H1 (cell line): ENCODE data around the gene OASL. TPM values are rescaled to one million over a fixed set of nuclear protein-coding genes. Genes with fewer than 3 reads are reported as not detected.

Source experiments
- CTCF ChIA-PET: fragments of 300-600 bp; sonication (Branson Sonifier 250); formaldehyde crosslinking; loops from one replicate; lab custom pipeline; 2021; ENCODE audit not compliant: partially characterized antibody; lab: Charles Lee
- POLR2A ChIA-PET: fragments of 300-600 bp; sonication (Branson Sonifier 250); formaldehyde crosslinking; loops from one replicate; lab custom pipeline; 2021; ENCODE audit warnings: inconsistent platforms; ENCODE audit not compliant: partially characterized antibody; lab: Charles Lee
- DNase-seq, 2 experiments: peaks; one replicate each; pipeline versions ENCODE4 v3.0.0 to v3.0.0-alpha.2; 2010 to 2022; ENCODE audit warnings: low spot score in 2 of 2, low read depth in 1 of 2, mixed read lengths in 1 of 2
- FAIRE-seq: peaks from 2 replicates; lab custom pipeline; 2011; peaks lifted over from hg19 to GRCh38; lab: Jason Lieb, UNC
- H2AFZ ChIP-seq: 2 replicates; pipeline ENCODE4 v1.8.1; 2012; ENCODE audit warnings: low read length, inconsistent platforms
- H2AK5ac ChIP-seq: 2 replicates; pipeline ENCODE4 v1.6.1; 2013; ENCODE audit warnings: low read depth, low read length
- H2BK120ac ChIP-seq: replicated peaks from 2 replicates; pipeline ENCODE3; 2013; ENCODE audit warnings: low read depth, low read length, inconsistent platforms
- H2BK12ac ChIP-seq: 2 replicates; pipeline ENCODE4 v1.6.1; 2013; ENCODE audit warnings: low read depth, low read length
- H2BK15ac ChIP-seq: 2 replicates; pipeline ENCODE4 v1.6.1; 2013; ENCODE audit warnings: low read length
- H2BK20ac ChIP-seq: 2 replicates; pipeline ENCODE4 v1.6.1; 2013; ENCODE audit warnings: low read length
- H2BK5ac ChIP-seq: 2 replicates; pipeline ENCODE4 v1.6.1; 2013; ENCODE audit warnings: low read depth, low read length
- H3K14ac ChIP-seq: 2 replicates; pipeline ENCODE4 v1.6.1; 2013; ENCODE audit warnings: inconsistent platforms; ENCODE audit not compliant: insufficient read length
- H3K18ac ChIP-seq: 2 replicates; pipeline ENCODE4 v1.6.1; 2013; ENCODE audit warnings: low read length; ENCODE audit errors: extremely low read depth
- H3K23ac ChIP-seq: 2 replicates; pipeline ENCODE4 v1.6.1; 2013; ENCODE audit warnings: inconsistent platforms; ENCODE audit not compliant: insufficient read length
- H3K23me2 ChIP-seq: 2 replicates; pipeline ENCODE4 v1.6.1; 2013; ENCODE audit warnings: low read depth, low read length
- H3K27ac ChIP-seq: 2 replicates; pipeline ENCODE4 v1.6.1; 2011; ENCODE audit warnings: low read depth, low read length, inconsistent platforms
- H3K27me3 ChIP-seq, 4 experiments: replicated peaks in 1 of 4; 1 replicate in 1 of 4; 2 replicates in 3 of 4; pipeline versions ENCODE4 v1.6.1 to v1.8.1; 2011 to 2013; ENCODE audit warnings: low read length in 3 of 4, mild to moderate bottlenecking in 3 of 4, inconsistent platforms in 2 of 4, mixed read lengths in 2 of 4, moderate library complexity in 1 of 4; ENCODE audit not compliant: control insufficient read depth in 3 of 4, insufficient read depth in 3 of 4; ENCODE audit errors: extremely low read depth in 1 of 4
- H3K36me3 ChIP-seq, 4 experiments: 2 replicates each; pipeline versions ENCODE4 v1.6.1 to v1.8.1; 2011 to 2013; ENCODE audit warnings: mild to moderate bottlenecking in 4 of 4, low read length in 3 of 4, moderate library complexity in 2 of 4, control low read depth in 1 of 4, inconsistent platforms in 1 of 4; ENCODE audit not compliant: insufficient read depth in 4 of 4, control insufficient read depth in 2 of 4
- H3K4ac ChIP-seq: replicated peaks from 2 replicates; pipeline ENCODE3; 2013; ENCODE audit warnings: low read length, low read depth, mixed read lengths, inconsistent platforms; ENCODE audit not compliant: insufficient read length
- H3K4me1 ChIP-seq, 4 experiments: replicated peaks in 1 of 4; 1 replicate in 1 of 4; 2 replicates in 3 of 4; pipeline versions ENCODE4 v1.6.1 to v1.8.1; 2011 to 2013; ENCODE audit warnings: low read length in 3 of 4, inconsistent platforms in 2 of 4, mixed read lengths in 1 of 4; ENCODE audit not compliant: insufficient read depth in 4 of 4, control insufficient read depth in 3 of 4
- H3K4me2 ChIP-seq, 2 experiments: 2 replicates each; pipeline versions ENCODE4 v1.6.1 to v1.8.1; 2011 to 2013; ENCODE audit warnings: low read depth in 2 of 2, low read length in 2 of 2, control low read depth in 1 of 2, inconsistent platforms in 1 of 2, mild to moderate bottlenecking in 1 of 2; ENCODE audit not compliant: insufficient read depth in 1 of 2
- H3K4me3 ChIP-seq, 4 experiments: fragments of 200-600, 300-600 bp in 1 of 4; sonication (generic), shearing (Covaris generic), sonication (Bioruptor Twin) in 1 of 4; 2 replicates each; pipeline versions ENCODE4 v1.5.1 to v1.8.1; 2011 to 2016; ENCODE audit warnings: low read length in 4 of 4, low read depth in 3 of 4, control low read depth in 2 of 4, inconsistent platforms in 2 of 4, mild to moderate bottlenecking in 2 of 4, mixed read lengths in 1 of 4, moderate library complexity in 1 of 4; ENCODE audit not compliant: insufficient read depth in 2 of 4; ENCODE audit errors: extremely low read depth in 1 of 4
- H3K56ac ChIP-seq: replicated peaks from 2 replicates; pipeline ENCODE3; 2013; ENCODE audit warnings: low read depth, mild to moderate bottlenecking, mixed read lengths, low read length, inconsistent platforms; ENCODE audit not compliant: insufficient read length
- H3K79me1 ChIP-seq: 2 replicates; pipeline ENCODE4 v1.6.1; 2013; ENCODE audit warnings: low read depth, low read length, control low read depth
- H3K79me2 ChIP-seq, 2 experiments: 2 replicates each; pipeline versions ENCODE4 v1.6.1 to v1.8.1; 2012 to 2013; ENCODE audit warnings: low read length in 2 of 2, mild to moderate bottlenecking in 2 of 2, inconsistent platforms in 1 of 2; ENCODE audit not compliant: insufficient read depth in 2 of 2, control insufficient read depth in 1 of 2
- H3K9ac ChIP-seq, 4 experiments: replicated peaks in 1 of 4; 1 replicate in 1 of 4; 2 replicates in 3 of 4; pipeline versions ENCODE4 v1.6.1 to v1.8.1; 2011 to 2013; ENCODE audit warnings: low read depth in 3 of 4, low read length in 3 of 4, control low read depth in 2 of 4, mild to moderate bottlenecking in 2 of 4, moderate library complexity in 2 of 4, inconsistent platforms in 1 of 4; ENCODE audit errors: extremely low read depth in 1 of 4
- H3K9me3 ChIP-seq, 2 experiments: 2 replicates each; pipeline versions ENCODE4 v1.6.1 to v1.8.1; 2012 to 2013; ENCODE audit warnings: mild to moderate bottlenecking in 2 of 2, moderate library complexity in 2 of 2, control low read depth in 1 of 2, inconsistent platforms in 1 of 2, low read depth in 1 of 2, low read length in 1 of 2, mixed read lengths in 1 of 2; ENCODE audit not compliant: insufficient read depth in 2 of 2
- H4K20me1 ChIP-seq, 2 experiments: replicated peaks in 1 of 2; 2 replicates each; pipeline versions ENCODE3 to v1.8.1; 2011 to 2013; ENCODE audit warnings: inconsistent platforms in 2 of 2, low read length in 2 of 2, mild to moderate bottlenecking in 1 of 2; ENCODE audit not compliant: insufficient read depth in 2 of 2, control insufficient read depth in 1 of 2
- H4K5ac ChIP-seq: 2 replicates; pipeline ENCODE4 v1.6.1; 2013; ENCODE audit warnings: low read length, low read depth, mixed read lengths, inconsistent platforms; ENCODE audit not compliant: insufficient read length
- H4K8ac ChIP-seq: 2 replicates; pipeline ENCODE4 v1.8.0; 2013; ENCODE audit warnings: mild to moderate bottlenecking, moderate library complexity, low read length, inconsistent platforms; ENCODE audit not compliant: insufficient read depth; ENCODE audit errors: extremely low read depth
- H4K91ac ChIP-seq: replicated peaks from 2 replicates; pipeline ENCODE3; 2013; ENCODE audit warnings: low read length, mixed read lengths, inconsistent platforms; ENCODE audit not compliant: insufficient read length
- CBX5 ChIP-seq: fragments of 300-800, 300-1000 bp; sonication (generic); IDR thresholded peaks from 2 replicates; pipeline ENCODE4 v1.7.1; 2016; ENCODE audit warnings: antibody characterized with exemption, low read length, low read depth
- CBX8 ChIP-seq: fragments of 300-800, 300-1000 bp; sonication (generic); IDR thresholded peaks from 2 replicates; pipeline ENCODE4 v1.7.1; 2016; ENCODE audit warnings: low read depth, low read length, borderline replicate concordance
- CTBP2 ChIP-seq: IDR thresholded peaks from 2 replicates; pipeline ENCODE4 v1.7.0; 2011; ENCODE audit warnings: borderline replicate concordance, mild to moderate bottlenecking, moderate library complexity, mixed read lengths, low read length; ENCODE audit not compliant: insufficient read depth, insufficient read length
- JUN ChIP-seq: IDR thresholded peaks from 2 replicates; pipeline ENCODE4 v1.6.1; 2011; ENCODE audit warnings: low read depth, mild to moderate bottlenecking, improper control_type of control experiment, low read length
- KDM4A ChIP-seq: IDR thresholded peaks from one replicate; pipeline ENCODE4 v1.7.1; 2012; ENCODE audit warnings: low read depth, mild to moderate bottlenecking, moderate library complexity, low read length, inconsistent platforms; ENCODE audit not compliant: severe bottlenecking
- POLR2A ChIP-seq, 2 experiments: IDR thresholded peaks; 1 replicate in 1 of 2; 2 replicates in 1 of 2; pipeline ENCODE4 v1.6.1; 2011; ENCODE audit warnings: low read depth in 2 of 2, low read length in 2 of 2, mild to moderate bottlenecking in 2 of 2; ENCODE audit errors: control extremely low read depth in 1 of 2
- RXRA ChIP-seq: IDR thresholded peaks from 2 replicates; pipeline ENCODE4 v1.6.1; 2011; ENCODE audit warnings: low read depth, mild to moderate bottlenecking, low read length, moderate library complexity; ENCODE audit not compliant: insufficient read depth
- TAF1 ChIP-seq: IDR thresholded peaks from 2 replicates; pipeline ENCODE4 v1.6.1; 2011; ENCODE audit warnings: mild to moderate bottlenecking, low read depth, low read length
- WGBS, 2 experiments: shearing (Covaris generic) in 1 of 2; methylation state at CpG; one replicate each; pipeline versions ENCODE4 v1.1.6 to v1.1.7; 2013 to 2015; ENCODE audit warnings: low lambda C conversion rate in 2 of 2, mixed read lengths in 2 of 2, inconsistent platforms in 1 of 2, low coverage in 1 of 2, missing lambda C conversion rate in 1 of 2; ENCODE audit not compliant: insufficient replicate concordance in 2 of 2, insufficient coverage in 1 of 2, insufficient read length in 1 of 2; ENCODE audit errors: extremely low coverage in 1 of 2, missing lambda C conversion rate in 1 of 2; 5-methylcytosine and 5-hydroxymethylcytosine counted together
- polyA plus RNA-seq, 7 experiments: library from polyadenylated mRNA; depleted of rRNA in 3 of 7; stranded (reverse) in 5 of 7; unstranded in 2 of 7; fragments of >200 nt in 5 of 7; fragments of 200-250 nt in 2 of 7; gene quantifications; 1 replicate in 5 of 7; 2 replicates in 1 of 7; 4 replicates in 1 of 7; pipeline versions ENCODE4 v1.2.1 to v1.2.3, GENCODE V29; 2011 to 2013; ENCODE audit warnings: missing spikeins in 2 of 7, mixed read lengths in 2 of 7
- total RNA-seq: library from RNA; stranded (reverse); fragmentation: NEBNext Ultra II Directional; extraction: Animal tissue kit (Norgen Biotek cat#: 25700); gene quantifications from 2 replicates; pipeline ENCODE4 v1.2.1, GENCODE V29; 2021
- TF ChIP-seq, protein P1 (sequence below): IDR thresholded peaks from 2 replicates; pipeline ENCODE4 v1.6.1; 2012; ENCODE audit warnings: low read length, inconsistent platforms
- TF ChIP-seq, protein P2 (sequence below): IDR thresholded peaks from 2 replicates; pipeline ENCODE4 v1.6.1; 2012; ENCODE audit warnings: inconsistent platforms

OASL gene
- total and polyA plus RNA-seq, 2 of the 8 experiments (the other 6 are each of a cell fraction or from before 2014, with no cell fraction given): not detected

DNA sequence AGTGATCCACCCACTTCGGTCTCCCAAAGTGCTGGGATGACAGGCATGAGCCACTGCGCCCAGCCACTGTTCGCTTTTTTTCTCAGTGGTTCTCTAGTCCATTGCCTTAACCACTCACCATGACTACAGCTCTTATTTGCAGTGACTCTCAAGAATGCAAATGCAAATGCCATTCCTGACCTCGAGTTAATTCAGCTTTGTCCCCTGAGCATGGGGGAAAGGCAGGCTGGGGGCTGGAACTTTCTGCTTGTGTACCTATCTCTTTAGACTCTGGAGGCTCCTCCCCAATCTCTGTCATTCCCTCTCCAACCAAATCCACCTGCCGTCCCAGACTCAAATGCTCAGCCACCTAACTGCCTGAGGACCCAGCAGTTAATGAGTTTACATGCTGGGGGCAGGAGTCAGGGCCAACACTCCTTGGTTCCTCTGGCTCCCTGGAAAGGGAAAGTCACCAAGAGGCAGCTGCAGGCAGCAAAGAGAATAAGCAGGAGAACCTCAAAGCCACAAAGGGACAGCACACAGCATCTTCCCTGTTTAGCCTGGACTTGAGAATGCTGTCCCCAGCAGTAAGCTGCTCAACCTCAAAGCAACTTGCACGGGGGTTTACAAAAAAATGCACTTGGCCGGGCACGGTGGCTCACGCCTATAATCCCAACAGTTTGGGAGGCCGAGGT is 66.0 kb downstream of the OASL start:
- Histone ChIP-seq H3K79me1 (no peaks in the 10 kb centered on the region), H3K27ac (peak overlapping the region; percentile 54)
- TF ChIP-seq, protein P1, sequence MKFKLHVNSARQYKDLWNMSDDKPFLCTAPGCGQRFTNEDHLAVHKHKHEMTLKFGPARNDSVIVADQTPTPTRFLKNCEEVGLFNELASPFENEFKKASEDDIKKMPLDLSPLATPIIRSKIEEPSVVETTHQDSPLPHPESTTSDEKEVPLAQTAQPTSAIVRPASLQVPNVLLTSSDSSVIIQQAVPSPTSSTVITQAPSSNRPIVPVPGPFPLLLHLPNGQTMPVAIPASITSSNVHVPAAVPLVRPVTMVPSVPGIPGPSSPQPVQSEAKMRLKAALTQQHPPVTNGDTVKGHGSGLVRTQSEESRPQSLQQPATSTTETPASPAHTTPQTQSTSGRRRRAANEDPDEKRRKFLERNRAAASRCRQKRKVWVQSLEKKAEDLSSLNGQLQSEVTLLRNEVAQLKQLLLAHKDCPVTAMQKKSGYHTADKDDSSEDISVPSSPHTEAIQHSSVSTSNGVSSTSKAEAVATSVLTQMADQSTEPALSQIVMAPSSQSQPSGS: no peak
- TF ChIP-seq POLR2A (IDR thresholded peaks at IDR 0.05; ENCODE audit: control extremely low read depth in 1 of 2, low read depth in 2 of 2, low read length in 2 of 2) (peak in 1 of 2 experiments; percentile 32; a peak in 1 of 3 replicates), CBX5 (no peak), TAF1 (peak; percentile 43; the same call in 1 of the 2 replicates), JUN (no peak), CTBP2 (no peak), KDM4A (no peak), CBX8 (no peak), RXRA (no peak)
- TF ChIP-seq, protein P2, sequence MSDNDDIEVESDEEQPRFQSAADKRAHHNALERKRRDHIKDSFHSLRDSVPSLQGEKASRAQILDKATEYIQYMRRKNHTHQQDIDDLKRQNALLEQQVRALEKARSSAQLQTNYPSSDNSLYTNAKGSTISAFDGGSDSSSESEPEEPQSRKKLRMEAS: 0 out of 2 replicates have a peak, but pooled peaks have one; percentile 7

More for the DNA sequence above, 66.0 kb downstream of the OASL start:
- Histone ChIP-seq H3K18ac (no peak overlapping the region), H2BK15ac (no peak overlapping the region), H3K56ac (no peak overlapping the region), H3K14ac (no peak overlapping the region), H2BK5ac (no peak overlapping the region), H3K4ac (no peak overlapping the region), H3K23me2 (no peaks in the 10 kb centered on the region), H3K4me2 (peak overlapping the region; percentile 8 to 9; a peak in 1 of 4 replicates), H2AK5ac (no peak overlapping the region), H3K23ac (no peak overlapping the region), H2BK20ac (no peak overlapping the region), H3K27me3 (no peaks in the 10 kb centered on the region), H3K36me3 (no peaks in the 10 kb centered on the region), H2BK12ac (no peak overlapping the region), H2AFZ (peak overlapping the region; percentile 43), H3K4me1 (peaks cover 0 to 3% (median under 1%) of the 10 kb centered on the region in 4 experiments; a peak in 3 of 7 replicates), H2BK120ac (no peak overlapping the region), H3K9me3 (no peaks in the 10 kb centered on the region), H3K9ac (peak overlapping the region in 1 of 4 experiments; percentile 13; a peak in 1 of 7 replicates), H4K5ac (peak overlapping the region; percentile 4), H4K91ac (no peak overlapping the region), H3K79me2 (no peaks in the 10 kb centered on the region), H4K20me1 (no peaks in the 10 kb centered on the region), H3K4me3 (no peak overlapping the region), H4K8ac (no peak overlapping the region; the same call in 1 of the 2 replicates)
- ChIA-PET CTCF (interaction anchor here (0.6 to 3.5 kb wide), 27 partner anchors 9 to 740 kb away, joined by 3 to 34 read pairs (median 5); partner anchors contain the start of gene C12orf43), POLR2A (interaction anchor here (0.5 to 1.0 kb wide), 6 partner anchors 11 to 242 kb away, joined by 3 read pairs; no protein-coding TSS in a partner anchor)
- WGBS, 2 experiments: 76% methylated on average over 10 of the region's 10 CpGs; no CpG with 5 or more reads in 1 of the 2 experiments
- peak in 1 of 2 experiments; percentile 67 for DNase-seq
- no peak for FAIRE-seq
